OCI-LY3 (cell line): Measurements from ENCODE around the gene TIFAB.
"Not testable (repeated sequence)": the region's sequence is repeated elsewhere in the genome, so short reads cannot be mapped to it uniquely, and the experiment has no call there.

Source experiments
- H2AFZ ChIP-seq: fragments of 200-600, 300-600 bp; shearing (Covaris generic); 2 replicates; pipeline ENCODE4 v1.6.0; 2014; ENCODE audit warnings: antibody characterized with exemption, low read depth, low read length
- H3K27ac ChIP-seq: fragments of 200-600, 300-600 bp; sonication (generic); 2 replicates; pipeline ENCODE4 v1.5.1; 2014; ENCODE audit warnings: mild to moderate bottlenecking, low read length, moderate library complexity, mixed read lengths
- H3K27me3 ChIP-seq: fragments of 200-600, 300-600 bp; sonication (generic); 2 replicates; pipeline ENCODE4 v1.6.1; 2014; ENCODE audit warnings: low read depth, low read length, mixed read lengths
- H3K36me3 ChIP-seq: fragments of 200-600, 300-600 bp; sonication (generic); replicated peaks from 2 replicates; pipeline ENCODE3; 2014; ENCODE audit warnings: low read depth, low read length, mixed read lengths
- H3K4me1 ChIP-seq: fragments of 300-600, 200-600 bp; sonication (generic); 2 replicates; pipeline ENCODE4 v1.6.1; 2014; ENCODE audit warnings: low read length, mixed read lengths
- H3K4me2 ChIP-seq: fragments of 200-600, 300-600 bp; sonication (generic); 2 replicates; pipeline ENCODE4 v1.6.1; 2014; ENCODE audit warnings: low read length, mixed read lengths
- H3K4me3 ChIP-seq: fragments of 300-600, 200-600 bp; sonication (generic); 2 replicates; pipeline ENCODE4 v1.5.1; 2014; ENCODE audit warnings: antibody characterized with exemption, mild to moderate bottlenecking, low read length, moderate library complexity
- H3K79me2 ChIP-seq: fragments of 300-600, 200-600 bp; shearing (Covaris generic); 2 replicates; pipeline ENCODE4 v1.6.1; 2014; ENCODE audit warnings: mild to moderate bottlenecking, low read length, mixed read lengths
- H3K9ac ChIP-seq: fragments of 300-600, 200-600 bp; shearing (Covaris generic); 2 replicates; pipeline ENCODE4 v1.6.0; 2014; ENCODE audit warnings: mild to moderate bottlenecking, low read length, moderate library complexity
- H3K9me3 ChIP-seq: fragments of 200-600, 300-600 bp; shearing (Covaris generic); 2 replicates; pipeline ENCODE4 v1.6.1; 2014; ENCODE audit warnings: low read length, mixed read lengths; ENCODE audit not compliant: insufficient read depth
- H4K20me1 ChIP-seq: fragments of 200-600, 300-600 bp; sonication (generic); 2 replicates; pipeline ENCODE4 v1.6.1; 2016; ENCODE audit warnings: low read length, mixed read lengths; ENCODE audit not compliant: insufficient read depth
- EZH2phosphoT487 ChIP-seq: fragments of 200-600 bp; shearing (Covaris generic); IDR thresholded peaks from 2 replicates; pipeline ENCODE4 v1.6.1; 2018; ENCODE audit warnings: antibody characterized with exemption, mixed run types, low read depth
- TF ChIP-seq, protein P1 (sequence below): fragments of 200-600, 300-600 bp; sonication (generic); IDR thresholded peaks from 2 replicates; pipeline ENCODE4 v1.5.1; 2014; ENCODE audit warnings: antibody characterized with exemption, low read length, low read depth

The TIFAB gene, protein sequence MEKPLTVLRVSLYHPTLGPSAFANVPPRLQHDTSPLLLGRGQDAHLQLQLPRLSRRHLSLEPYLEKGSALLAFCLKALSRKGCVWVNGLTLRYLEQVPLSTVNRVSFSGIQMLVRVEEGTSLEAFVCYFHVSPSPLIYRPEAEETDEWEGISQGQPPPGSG

DNA sequence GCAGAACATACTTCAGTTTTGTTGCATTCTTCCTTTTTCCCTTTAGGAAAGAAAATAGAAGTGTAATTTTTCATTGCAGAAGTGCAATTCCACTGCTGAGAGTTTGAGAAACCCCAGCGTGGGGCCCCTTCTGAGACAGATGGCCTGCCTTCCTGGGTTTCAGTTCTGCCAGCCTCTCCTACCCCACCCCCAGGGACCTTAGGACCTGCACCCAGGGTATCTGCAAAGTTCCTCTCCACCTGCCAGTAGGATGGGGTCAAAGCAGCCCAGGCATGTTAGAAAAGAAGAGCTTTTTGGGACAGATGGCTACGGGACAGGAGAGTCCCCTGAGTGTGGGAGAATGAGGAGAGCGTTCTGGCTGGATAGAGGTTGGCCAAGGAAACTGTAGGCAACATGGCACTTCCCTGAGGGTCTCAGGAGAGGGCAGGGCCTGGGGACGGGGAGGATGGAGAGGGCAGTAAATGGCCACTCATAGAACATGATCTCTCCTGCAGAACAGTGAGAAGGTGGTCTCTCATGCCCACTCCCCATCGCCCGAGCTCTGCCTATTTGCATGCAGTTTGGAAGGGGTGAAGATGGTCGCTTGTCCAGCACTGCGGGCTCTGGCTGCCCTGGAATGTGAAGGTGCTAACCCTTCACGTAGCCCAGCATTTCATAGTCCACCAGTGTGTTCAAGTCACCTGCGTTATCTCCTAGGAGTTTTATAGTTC, at the start of gene TIFAB:
Gene TIFAB (minus strand): TSS at position 31 of the 710 bp plus-strand sequence. CDS start 2,412 bp downstream, outside the sequence.
- H3K9ac ChIP-seq, result no peak within 1 kb of the TSS

DNA sequence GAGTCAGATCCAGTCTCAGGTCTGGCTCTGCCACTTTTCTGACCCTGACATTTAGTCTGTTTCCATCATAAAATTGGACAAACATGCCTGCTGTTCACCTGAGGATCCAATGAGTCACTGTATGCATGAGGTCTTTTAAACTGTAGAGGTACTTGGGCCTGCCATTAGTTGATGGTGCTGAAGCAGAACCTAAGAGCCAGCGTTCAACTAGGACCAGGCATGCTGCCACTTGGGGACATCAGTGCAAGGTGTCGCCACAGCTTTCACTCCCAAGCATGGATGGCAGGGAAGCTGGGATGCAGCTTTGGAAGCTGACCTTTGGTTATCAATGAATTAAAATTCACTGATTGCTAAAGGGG, 46.5 kb upstream of the TIFAB start:
- no peaks in the 10 kb centered on the region for H3K79me2 ChIP-seq
- no peaks in the 10 kb centered on the region for H3K9me3 ChIP-seq
- no peak overlapping the region for H3K4me3 ChIP-seq
- no peaks in the 10 kb centered on the region for H4K20me1 ChIP-seq
- H3K4me2 ChIP-seq, result no peak overlapping the region
- H3K9ac ChIP-seq, result no peak overlapping the region
- H3K36me3 ChIP-seq, result no peaks in the 10 kb centered on the region
- no peak overlapping the region for H3K27ac ChIP-seq
- H3K27me3 ChIP-seq, result no peaks in the 10 kb centered on the region
- H3K4me1 ChIP-seq, result no peaks in the 10 kb centered on the region
- TF ChIP-seq EZH2phosphoT487, result no peak
- TF ChIP-seq, protein P1, sequence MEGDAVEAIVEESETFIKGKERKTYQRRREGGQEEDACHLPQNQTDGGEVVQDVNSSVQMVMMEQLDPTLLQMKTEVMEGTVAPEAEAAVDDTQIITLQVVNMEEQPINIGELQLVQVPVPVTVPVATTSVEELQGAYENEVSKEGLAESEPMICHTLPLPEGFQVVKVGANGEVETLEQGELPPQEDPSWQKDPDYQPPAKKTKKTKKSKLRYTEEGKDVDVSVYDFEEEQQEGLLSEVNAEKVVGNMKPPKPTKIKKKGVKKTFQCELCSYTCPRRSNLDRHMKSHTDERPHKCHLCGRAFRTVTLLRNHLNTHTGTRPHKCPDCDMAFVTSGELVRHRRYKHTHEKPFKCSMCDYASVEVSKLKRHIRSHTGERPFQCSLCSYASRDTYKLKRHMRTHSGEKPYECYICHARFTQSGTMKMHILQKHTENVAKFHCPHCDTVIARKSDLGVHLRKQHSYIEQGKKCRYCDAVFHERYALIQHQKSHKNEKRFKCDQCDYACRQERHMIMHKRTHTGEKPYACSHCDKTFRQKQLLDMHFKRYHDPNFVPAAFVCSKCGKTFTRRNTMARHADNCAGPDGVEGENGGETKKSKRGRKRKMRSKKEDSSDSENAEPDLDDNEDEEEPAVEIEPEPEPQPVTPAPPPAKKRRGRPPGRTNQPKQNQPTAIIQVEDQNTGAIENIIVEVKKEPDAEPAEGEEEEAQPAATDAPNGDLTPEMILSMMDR, result no peak
- H2AFZ ChIP-seq, result no peak overlapping the region

More for the DNA sequence above, at the start of gene TIFAB:
- no peaks in the 10 kb centered on the region for H3K36me3 ChIP-seq
- no peaks in the 10 kb centered on the region for H4K20me1 ChIP-seq
- H3K4me3 ChIP-seq, result no peak within 1 kb of the TSS
- H2AFZ ChIP-seq, result no peak within 1 kb of the TSS
- H3K79me2 ChIP-seq, result no peaks in the 10 kb centered on the region
- H3K27me3 ChIP-seq, result no peaks in the 10 kb centered on the region
- no peak within 1 kb of the TSS; the same call in 1 of the 2 replicates for H3K4me2 ChIP-seq
- H3K27ac ChIP-seq, result no peak within 1 kb of the TSS
- no peaks in the 10 kb centered on the region for H3K9me3 ChIP-seq
- TF ChIP-seq EZH2phosphoT487, result no peak
- TF ChIP-seq, protein P1, result no peak
- peaks cover 25% of the 10 kb centered on the region for H3K4me1 ChIP-seq

DNA sequence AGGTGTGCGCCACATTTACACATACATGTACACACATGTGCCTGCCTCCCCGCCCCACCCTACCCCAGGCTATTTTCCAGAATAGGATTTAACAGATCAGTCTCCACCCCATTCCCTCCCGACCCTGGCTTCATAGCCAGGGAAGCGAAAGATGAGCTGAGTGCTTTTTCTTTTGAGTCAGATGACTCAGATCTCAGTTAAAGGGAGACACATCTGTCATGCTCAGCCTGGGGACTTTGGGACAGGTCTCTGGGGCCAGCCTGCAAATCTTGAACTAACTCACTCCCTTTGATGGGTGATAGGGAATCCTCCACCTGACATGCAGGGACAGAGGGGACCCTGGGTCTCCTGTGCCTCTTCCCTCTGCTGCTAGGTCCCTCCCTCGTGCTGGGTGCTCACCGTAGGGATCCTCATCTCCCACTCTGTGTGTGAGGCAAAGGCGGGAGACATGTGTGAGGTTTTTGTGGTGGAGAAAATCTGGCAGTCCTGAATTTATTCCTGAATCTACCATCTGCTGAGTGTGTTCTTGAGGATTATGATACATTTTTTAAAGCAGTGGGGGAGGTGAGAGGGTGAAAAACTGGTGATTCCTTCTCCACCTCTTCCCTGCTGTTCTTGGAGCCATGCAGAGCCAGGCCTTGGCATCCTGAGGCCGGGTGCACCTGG, 46.0 kb upstream of the TIFAB start:
- no peaks in the 10 kb centered on the region for H3K9me3 ChIP-seq

DNA sequence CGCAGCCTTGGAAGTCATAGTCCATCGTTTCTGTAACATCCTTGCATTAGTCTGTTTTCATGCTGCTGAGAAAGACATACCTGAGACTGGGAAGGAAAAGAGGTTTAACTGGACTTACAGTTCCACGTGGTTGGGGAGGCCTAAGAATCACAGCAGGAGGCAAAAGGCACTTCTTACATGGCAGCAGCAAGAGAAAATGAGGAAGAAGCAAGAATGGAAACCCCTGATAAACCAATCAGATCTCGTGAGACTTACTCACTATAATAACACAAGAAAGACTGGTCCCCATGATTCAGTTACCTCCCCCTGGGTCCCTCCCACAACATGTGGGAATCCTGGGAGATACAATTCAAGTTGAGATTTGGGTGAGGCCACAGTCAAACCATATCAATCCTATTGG, 43.4 kb upstream of the TIFAB start:
- not testable (repeated sequence) for H2AFZ ChIP-seq, H3K9ac ChIP-seq, H3K36me3 ChIP-seq, H4K20me1 ChIP-seq, H3K79me2 ChIP-seq, H3K9me3 ChIP-seq, H3K4me3 ChIP-seq, H3K4me1 ChIP-seq, H3K27ac ChIP-seq, H3K4me2 ChIP-seq, H3K27me3 ChIP-seq

More for the DNA sequence above, 46.0 kb upstream of the TIFAB start:
- no peak overlapping the region for H3K4me3 ChIP-seq
- H4K20me1 ChIP-seq, result no peaks in the 10 kb centered on the region
- H3K27ac ChIP-seq, result no peak overlapping the region
- no peaks in the 10 kb centered on the region for H3K27me3 ChIP-seq
- no peaks in the 10 kb centered on the region for H3K36me3 ChIP-seq
- H3K79me2 ChIP-seq, result no peaks in the 10 kb centered on the region
- H3K4me2 ChIP-seq, result no peak overlapping the region
- H3K9ac ChIP-seq, result no peak overlapping the region
- no peaks in the 10 kb centered on the region for H3K4me1 ChIP-seq
- no peak overlapping the region for H2AFZ ChIP-seq
- TF ChIP-seq, protein P1, result no peak
- TF ChIP-seq EZH2phosphoT487, result no peak
